HL-60 (cell line): ENCODE results near the gene ARHGAP11A.
A peak's percentile ranks its signal among the peaks of the same experiment; 100 is the strongest.
"Not testable (repeated sequence)": the region's sequence is repeated elsewhere in the genome, so short reads cannot be mapped to it uniquely, and the experiment has no call there.

ENCODE experiments used
- CTCF ChIP-seq: IDR thresholded peaks from one replicate; pipeline ENCODE4 v1.5.1; 2011; ENCODE audit warnings: low read length, control low read depth, inconsistent platforms; ENCODE audit not compliant: insufficient read depth
- GABPA ChIP-seq: IDR thresholded peaks from 2 replicates; pipeline ENCODE4 v1.6.1; 2012; ENCODE audit warnings: low read depth
- POLR2AphosphoS5 ChIP-seq: IDR thresholded peaks from 2 replicates; pipeline ENCODE4 v1.6.1; 2012; ENCODE audit warnings: low read depth
- REST ChIP-seq: IDR thresholded peaks from 2 replicates; pipeline ENCODE4 v1.6.1; 2012; ENCODE audit warnings: low read depth; ENCODE audit not compliant: insufficient replicate concordance

GRCh38 chr15:32615051-32615870 is at the start of gene ARHGAP11A:
- TF ChIP-seq CTCF, REST, GABPA: not testable (repeated sequence)
- TF ChIP-seq POLR2AphosphoS5 = peak; percentile 44; the same call in 1 of the 2 replicates
